GM21825 (cell line): Measurements from ENCODE around the gene CYFIP1.
A peak's percentile ranks its signal among the peaks of the same experiment; 100 is the strongest.

Source experiments
- ATAC-seq: cut with Tn5 transposase; IDR thresholded peaks from one replicate; pipeline ENCODE4 v1.9.1; 2021; ENCODE audit warnings: mild to moderate bottlenecking, moderate library complexity; ENCODE audit not compliant: unreplicated experiment

CYFIP1 gene

GRCh38 chr15:22969489-22969888 lies 10.7 kb downstream of the CYFIP1 start:
- ATAC-seq, result no peak

GRCh38 chr15:22968366-22968765 lies 11.8 kb downstream of the CYFIP1 start:
- no peak for ATAC-seq

GRCh38 chr15:22967084-22967770 lies 12.9 kb downstream of the CYFIP1 start:
- ATAC-seq, result no peak

GRCh38 chr15:22966321-22967083 lies 13.7 kb downstream of the CYFIP1 start:
- no peak for ATAC-seq

- no peak for ATAC-seq
These were observed 16.5 kb downstream of the CYFIP1 start for GRCh38 chr15:22963641-22964040.

GRCh38 chr15:22962611-22963010 lies 17.6 kb downstream of the CYFIP1 start:
- no peak for ATAC-seq

GRCh38 chr15:22961762-22962161 lies 18.4 kb downstream of the CYFIP1 start:
- no peak for ATAC-seq

- ATAC-seq, result no peak
These were observed 19.6 kb downstream of the CYFIP1 start for GRCh38 chr15:22960556-22960955.

- ATAC-seq, result no peak
These were observed 20.0 kb downstream of the CYFIP1 start for GRCh38 chr15:22960126-22960525.

GRCh38 chr15:22959321-22960101 lies 20.7 kb downstream of the CYFIP1 start:
- no peak for ATAC-seq

GRCh38 chr15:22958487-22959280 lies 21.5 kb downstream of the CYFIP1 start:
- ATAC-seq, result peak; percentile 57

- ATAC-seq, result no peak
These were observed 23.2 kb downstream of the CYFIP1 start for GRCh38 chr15:22956978-22957260.

GRCh38 chr15:22956257-22956977 lies 23.8 kb downstream of the CYFIP1 start:
- no peak for ATAC-seq

- ATAC-seq, result no peak
These were observed 24.5 kb downstream of the CYFIP1 start for GRCh38 chr15:22955544-22956119.

- no peak for ATAC-seq
These were observed 25.2 kb downstream of the CYFIP1 start for GRCh38 chr15:22954798-22955543.

GRCh38 chr15:22954326-22954725 lies 25.8 kb downstream of the CYFIP1 start:
- no peak for ATAC-seq

- no peak for ATAC-seq
These were observed 27.2 kb downstream of the CYFIP1 start for GRCh38 chr15:22952796-22953579.
